OCI-LY1 (cell line): ENCODE data around the gene DDX19B.
"Not testable (repeated sequence)": the region's sequence is repeated elsewhere in the genome, so short reads cannot be mapped to it uniquely, and the experiment has no call there.

Experiments used
- H2AFZ ChIP-seq: fragments of 200-600 bp; sonication (generic), shearing (Covaris generic); 2 replicates; pipeline ENCODE4 v1.6.0; 2014; ENCODE audit warnings: antibody characterized with exemption, mild to moderate bottlenecking, low read length
- H3F3A ChIP-seq: fragments of 200-600 bp; sonication (generic), shearing (Covaris generic); 2 replicates; pipeline ENCODE4 v1.6.0; 2014; ENCODE audit warnings: mild to moderate bottlenecking, antibody characterized with exemption, low read length, moderate library complexity; ENCODE audit not compliant: insufficient read depth
- H3K27ac ChIP-seq: fragments of 200-600 bp; sonication (generic); 2 replicates; pipeline ENCODE4 v1.5.1; 2014; ENCODE audit warnings: low read length, mixed run types, mild to moderate bottlenecking, low read depth; ENCODE audit not compliant: poor library complexity, severe bottlenecking
- H3K27me3 ChIP-seq: fragments of 200-600 bp; sonication (generic); 2 replicates; pipeline ENCODE4 v1.6.0; 2014; ENCODE audit warnings: antibody characterized with exemption, mild to moderate bottlenecking, low read length, moderate library complexity; ENCODE audit not compliant: insufficient read depth
- H3K36me3 ChIP-seq: fragments of 200-600 bp; sonication (generic); 2 replicates; pipeline ENCODE4 v1.6.1; 2014; ENCODE audit warnings: mild to moderate bottlenecking, antibody characterized with exemption, low read length, moderate library complexity, mixed read lengths; ENCODE audit not compliant: insufficient read depth
- H3K4me1 ChIP-seq: fragments of 200-600 bp; sonication (generic); 2 replicates; pipeline ENCODE4 v1.5.1; 2014; ENCODE audit warnings: mild to moderate bottlenecking, low read length, moderate library complexity; ENCODE audit not compliant: insufficient read depth, severe bottlenecking
- H3K4me2 ChIP-seq: fragments of 200-600 bp; sonication (generic), shearing (Covaris generic); 2 replicates; pipeline ENCODE4 v1.6.1; 2014; ENCODE audit warnings: low read length
- H3K4me3 ChIP-seq: fragments of 200-600 bp; sonication (generic); 2 replicates; pipeline ENCODE4 v1.5.1; 2014; ENCODE audit warnings: low read length, low read depth, mild to moderate bottlenecking, mixed read lengths; ENCODE audit not compliant: poor library complexity, severe bottlenecking
- H3K79me2 ChIP-seq: fragments of 200-600 bp; shearing (Covaris generic); 2 replicates; pipeline ENCODE4 v1.6.1; 2016; ENCODE audit warnings: mixed run types, low read length, mixed read lengths; ENCODE audit not compliant: insufficient read depth
- H3K9ac ChIP-seq: fragments of 200-600 bp; sonication (generic), shearing (Covaris generic); 2 replicates; pipeline ENCODE4 v1.6.1; 2014; ENCODE audit warnings: mild to moderate bottlenecking, low read length, mixed read lengths
- H3K9me2 ChIP-seq: fragments of 200-600 bp; sonication (generic), shearing (Covaris generic); 2 replicates; pipeline ENCODE4 v1.6.1; 2014; ENCODE audit warnings: low read depth, mild to moderate bottlenecking, low read length, mixed read lengths
- H3K9me3 ChIP-seq: fragments of 200-600 bp; shearing (Covaris generic); 2 replicates; pipeline ENCODE4 v1.6.1; 2014; ENCODE audit warnings: low read length, mixed read lengths
- H4K20me1 ChIP-seq: fragments of 200-600 bp; sonication (generic), shearing (Covaris generic); 2 replicates; pipeline ENCODE4 v1.6.0; 2016; ENCODE audit warnings: mild to moderate bottlenecking, low read length; ENCODE audit not compliant: insufficient read depth
- CTCF ChIP-seq: fragments of 200-600 bp; sonication (generic), shearing (Covaris generic); IDR thresholded peaks from 2 replicates; pipeline ENCODE4 v1.5.1; 2017; ENCODE audit warnings: mild to moderate bottlenecking, antibody characterized with exemption, low read length, moderate library complexity, mixed read lengths
- EZH2 ChIP-seq: fragments of 200-600 bp; sonication (generic), shearing (Covaris generic); IDR thresholded peaks from 2 replicates; pipeline ENCODE4 v1.8.0; 2017; ENCODE audit warnings: borderline replicate concordance, mixed run types, mild to moderate bottlenecking, antibody characterized with exemption, low read length, moderate library complexity, mixed read lengths

Gene DDX19B

GRCh38 chr16:70370145-70370544, 71.2 kb downstream of the DDX19B start:
- H4K20me1 ChIP-seq, H3K9me2 ChIP-seq, H3K9me3 ChIP-seq, H3K4me2 ChIP-seq, H3F3A ChIP-seq, H3K4me3 ChIP-seq, H3K27me3 ChIP-seq, H2AFZ ChIP-seq, H3K4me1 ChIP-seq, H3K27ac ChIP-seq, H3K9ac ChIP-seq, H3K79me2 ChIP-seq: not testable (repeated sequence)
- H3K36me3 ChIP-seq = peaks cover 65% of the 10 kb centered on the region
- TF ChIP-seq CTCF = peak; percentile 68

GRCh38 chr16:70370924-70371323, 71.9 kb downstream of the DDX19B start:
- Histone ChIP-seq H3K79me2 (no peaks in the 10 kb centered on the region), H3K9me2 (no peaks in the 10 kb centered on the region), H3K4me2 (no peak overlapping the region), H3K4me3 (no peak overlapping the region), H3K27ac (no peak overlapping the region), H3F3A (peaks cover 4% of the 10 kb centered on the region; the same call in 1 of the 2 replicates), H3K27me3 (no peaks in the 10 kb centered on the region), H2AFZ (no peak overlapping the region), H4K20me1 (no peaks in the 10 kb centered on the region), H3K36me3 (peaks cover 65% of the 10 kb centered on the region), H3K9me3 (no peaks in the 10 kb centered on the region), H3K9ac (no peak overlapping the region), H3K4me1 (no peaks in the 10 kb centered on the region)
- TF ChIP-seq EZH2 (no peak), CTCF (no peak)

- H2AFZ ChIP-seq = no peak overlapping the region
- no peaks in the 10 kb centered on the region for H3K4me1 ChIP-seq
- H3K4me2 ChIP-seq = no peak overlapping the region
- H3K9ac ChIP-seq = no peak overlapping the region
- no peak overlapping the region for H3K4me3 ChIP-seq
- H3K36me3 ChIP-seq = peaks cover 69% of the 10 kb centered on the region
- H3F3A ChIP-seq = peaks cover 4% of the 10 kb centered on the region; the same call in 1 of the 2 replicates
- H3K27ac ChIP-seq = no peak overlapping the region
- TF ChIP-seq CTCF = no peak
- TF ChIP-seq EZH2 = no peak
- H4K20me1 ChIP-seq = no peaks in the 10 kb centered on the region
- no peaks in the 10 kb centered on the region for H3K9me3 ChIP-seq
- H3K27me3 ChIP-seq = no peaks in the 10 kb centered on the region
- H3K79me2 ChIP-seq = no peaks in the 10 kb centered on the region
- no peaks in the 10 kb centered on the region for H3K9me2 ChIP-seq
Observed at GRCh38 chr16:70372921-70373728, 74.1 kb downstream of the DDX19B start.
